ENCODE measurements around the gene ZBTB3. TPM values are rescaled to one million over a fixed set of nuclear protein-coding genes. Genes with fewer than 3 reads are reported as not detected.

Gene ZBTB3
- total and polyA plus RNA-seq, 2 of the 8 experiments (the other 6 are each of a cell fraction or from before 2014, with no cell fraction given): 30.2 to 76.9 TPM

- TF ChIP-seq JUND (IDR thresholded peaks at IDR 0.05; ENCODE audit: low read length) (no peak), CHD1 (IDR thresholded peaks at IDR 0.05; ENCODE audit: low read depth, low read length) (no peak), POLR2AphosphoS5 (IDR thresholded peaks at IDR 0.05; ENCODE audit: low read depth, low read length) (no peak), ZNF274 (IDR thresholded peaks at IDR 0.05; ENCODE audit: borderline replicate concordance, extremely low read depth, low read length) (no peak)
These were observed 45.2 kb downstream of the ZBTB3 start (continued) for GRCh38 chr11:62708793-62709192.
